HG03342 (cell line): ENCODE measurements around the gene JMJD1C.

Experiments
- ATAC-seq: cut with Tn5 transposase; IDR thresholded peaks from one replicate; pipeline ENCODE4 v1.9.1; 2021; ENCODE audit warnings: mild to moderate bottlenecking, moderate library complexity; ENCODE audit not compliant: unreplicated experiment

Gene JMJD1C

DNA sequence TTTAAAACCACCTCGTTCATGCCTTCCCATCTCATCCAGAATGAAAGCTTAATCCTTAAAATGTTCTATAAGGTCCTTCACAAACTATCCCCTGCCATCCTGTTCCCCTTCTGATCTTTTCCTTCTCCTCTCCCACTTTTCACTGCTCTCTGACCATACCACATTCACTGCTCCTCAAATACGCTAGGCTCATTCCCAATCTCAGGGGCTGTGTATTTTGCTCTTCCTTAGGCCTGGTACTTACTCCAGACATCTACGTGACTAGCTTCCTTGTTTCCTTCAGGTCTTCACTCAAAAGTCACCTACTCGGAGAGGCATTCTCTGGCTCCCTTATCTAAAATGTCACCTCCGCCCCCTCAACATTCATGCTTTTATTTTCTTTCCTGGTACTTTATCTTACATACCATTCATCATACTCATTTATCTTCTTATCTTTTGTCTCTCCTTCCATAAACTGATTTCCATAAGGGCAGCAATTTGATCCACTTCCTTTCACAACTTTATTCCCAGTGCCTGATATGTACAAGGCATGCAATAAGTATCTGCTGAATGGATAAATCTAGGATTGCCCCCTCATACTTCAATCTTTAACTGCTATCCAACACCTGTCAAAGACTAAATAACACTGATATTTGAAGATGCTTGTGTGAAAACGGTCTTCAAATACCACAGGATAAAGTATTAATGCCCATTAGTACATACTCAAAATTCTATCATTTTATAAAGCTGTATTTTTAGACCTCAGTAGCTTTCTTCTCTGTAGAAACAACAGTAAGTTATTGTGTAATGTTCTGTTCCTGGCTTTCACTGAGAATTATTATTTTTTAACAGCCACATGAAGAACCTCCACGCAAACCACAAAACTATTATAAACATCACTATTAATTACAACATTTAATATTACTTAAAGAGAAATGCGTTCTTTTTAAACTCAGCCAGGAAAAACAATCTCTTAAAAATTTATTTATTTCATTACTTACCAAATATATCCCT is 27.0 kb downstream of the JMJD1C start:
- no peak for ATAC-seq

DNA sequence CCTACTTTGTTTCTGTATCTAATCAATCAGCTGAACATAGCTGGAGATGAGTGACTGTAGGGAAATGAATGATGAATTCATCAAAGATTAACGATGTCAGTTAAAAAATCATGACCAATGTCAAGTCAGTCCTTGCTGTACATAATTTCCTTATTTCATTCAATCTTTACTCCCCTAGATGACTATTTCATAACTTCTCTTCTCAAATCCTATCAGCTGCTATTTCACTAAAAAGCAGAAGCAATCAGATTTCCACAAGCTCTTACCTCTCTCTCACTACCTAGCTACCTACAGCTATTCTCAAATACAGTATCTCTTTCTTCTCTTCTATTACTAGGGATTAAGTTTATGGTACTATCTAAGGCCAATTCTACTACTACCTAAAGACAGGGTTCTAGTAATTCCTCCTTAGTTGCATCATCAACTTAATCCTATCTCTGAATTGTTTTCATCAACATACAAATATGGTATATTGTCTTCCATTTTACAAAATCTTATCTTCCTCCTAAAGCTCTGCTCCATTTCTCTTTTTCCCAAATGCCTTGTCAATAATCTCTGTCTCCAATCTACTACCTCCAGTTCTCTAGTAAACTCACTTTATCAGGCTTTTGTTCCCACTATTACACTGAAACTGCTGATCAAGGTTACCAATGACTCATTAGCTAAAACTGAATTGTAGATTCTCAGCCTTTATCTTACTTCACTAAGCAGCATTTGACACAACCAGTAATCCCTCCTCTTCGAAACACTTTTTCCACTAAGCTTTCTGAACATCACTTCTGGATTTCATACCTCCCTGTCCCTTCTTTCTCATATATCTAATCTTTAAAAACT is 28.4 kb downstream of the JMJD1C start:
- no peak for ATAC-seq

DNA sequence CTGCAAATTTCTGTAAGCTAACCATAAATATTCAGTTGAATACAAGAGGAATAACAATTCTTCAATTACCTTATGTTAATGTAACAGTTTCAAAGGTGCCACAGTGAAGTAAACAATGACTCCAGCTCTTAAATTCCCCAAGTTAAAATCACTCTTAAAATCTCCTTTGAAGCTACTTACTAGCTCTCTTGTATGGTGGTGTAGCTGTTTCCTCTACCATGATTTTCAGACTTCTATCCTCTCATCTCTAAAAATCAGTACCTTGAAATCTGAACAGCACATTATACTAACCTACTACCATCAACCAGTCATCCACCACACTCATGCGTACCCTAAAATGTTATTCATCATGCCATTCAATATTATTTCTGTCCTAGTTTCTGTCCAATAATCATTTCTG is 29.6 kb downstream of the JMJD1C start:
- no peak for ATAC-seq

DNA sequence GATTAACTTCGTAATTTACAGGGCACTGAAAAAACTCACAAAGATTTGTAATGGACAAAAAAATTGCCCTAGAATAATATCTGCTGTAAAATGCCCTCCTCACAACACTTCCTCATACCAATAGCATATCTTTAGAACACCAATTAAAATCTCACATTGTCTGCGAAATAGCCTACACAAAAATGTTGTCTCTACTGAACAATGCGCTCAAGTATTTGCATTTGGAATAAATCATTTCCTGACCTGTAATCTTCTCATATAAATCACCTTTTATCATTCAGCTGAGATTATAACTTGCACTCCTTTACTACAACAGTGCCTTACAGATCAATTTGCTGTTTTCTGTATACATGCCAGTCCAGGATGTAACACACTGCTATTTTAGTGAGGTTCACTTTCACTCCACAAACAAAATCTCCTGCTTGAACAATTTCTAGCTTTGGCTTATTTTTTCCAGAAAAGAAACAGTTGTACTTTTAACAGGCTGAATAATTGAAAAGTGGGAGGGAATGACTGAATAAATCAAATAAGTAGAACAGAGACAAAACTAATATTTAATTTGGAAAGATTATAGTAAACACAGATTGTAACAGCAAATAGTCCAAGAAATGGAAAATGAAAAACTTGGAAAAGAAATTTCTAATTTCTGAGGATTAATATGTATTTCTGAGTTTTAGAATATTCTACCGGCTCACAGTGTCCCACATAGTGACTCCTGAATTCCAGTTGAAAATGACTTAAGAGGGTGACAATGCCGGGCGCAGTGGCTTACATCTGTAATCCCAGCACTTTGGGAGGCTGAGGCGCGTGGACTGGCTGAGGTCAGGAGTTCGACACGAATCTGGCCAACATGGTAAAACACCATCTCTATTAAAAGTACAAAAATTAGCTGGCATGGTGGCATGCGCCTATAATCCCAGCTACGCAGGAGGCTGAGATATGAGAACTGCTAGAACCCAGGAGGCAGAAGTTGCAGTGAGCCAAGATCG is 30.6 kb downstream of the JMJD1C start:
- ATAC-seq: no peak

DNA sequence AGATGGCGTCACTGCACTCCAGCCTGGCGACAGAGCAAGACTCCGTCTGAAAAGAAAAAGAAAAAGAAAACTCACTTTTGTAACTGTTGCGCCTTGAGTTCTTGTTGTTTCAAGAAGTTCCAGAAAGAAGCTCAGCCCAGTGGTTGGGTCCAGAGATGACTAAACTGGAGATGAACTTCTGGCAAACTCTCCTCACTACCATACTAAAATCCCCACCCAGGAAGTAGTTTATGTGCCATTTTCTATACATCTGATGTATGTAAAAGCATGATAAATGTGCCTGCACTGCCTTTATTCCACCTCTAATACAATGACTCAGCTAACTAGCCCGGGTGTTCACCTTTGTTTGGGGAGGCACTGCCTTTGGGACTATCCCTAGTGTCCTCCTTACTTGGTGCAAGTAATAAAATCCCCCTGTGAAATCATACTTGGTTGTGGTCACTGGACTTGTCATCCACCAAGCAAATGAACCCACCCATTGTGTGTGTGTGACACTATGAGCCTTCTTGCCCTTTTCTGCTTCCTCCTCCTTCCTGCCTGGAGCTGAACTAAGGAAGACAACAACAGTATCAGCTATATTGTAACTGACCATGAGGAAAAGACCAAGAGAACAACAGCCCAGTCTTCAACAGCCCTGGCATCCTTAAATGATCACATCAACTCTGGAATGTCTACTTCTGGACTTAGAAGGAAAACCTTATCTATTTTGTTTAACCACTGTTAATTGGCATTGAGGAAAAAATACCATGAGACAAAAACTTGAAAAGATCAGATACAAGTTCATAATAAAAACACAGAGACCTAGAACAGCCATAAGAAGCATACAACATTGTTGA is 33.6 kb downstream of the JMJD1C start:
- peak; percentile 75 for ATAC-seq

DNA sequence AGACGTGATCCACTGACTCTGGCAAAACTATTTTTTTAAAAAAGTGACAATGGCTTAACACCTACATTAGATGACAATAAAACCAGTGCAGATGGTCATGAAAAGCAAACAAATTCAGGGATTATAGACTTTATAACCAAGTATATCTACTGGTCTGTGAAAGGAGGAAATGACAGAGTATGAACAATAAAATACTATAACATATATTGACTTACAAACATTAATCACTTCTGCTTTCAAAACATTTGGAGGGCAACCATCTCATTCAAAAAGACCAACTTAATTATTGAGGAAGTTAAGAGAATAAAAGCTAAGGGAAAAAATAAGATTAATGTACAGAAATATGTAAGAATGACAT is 34.8 kb downstream of the JMJD1C start:
- no peak for ATAC-seq

DNA sequence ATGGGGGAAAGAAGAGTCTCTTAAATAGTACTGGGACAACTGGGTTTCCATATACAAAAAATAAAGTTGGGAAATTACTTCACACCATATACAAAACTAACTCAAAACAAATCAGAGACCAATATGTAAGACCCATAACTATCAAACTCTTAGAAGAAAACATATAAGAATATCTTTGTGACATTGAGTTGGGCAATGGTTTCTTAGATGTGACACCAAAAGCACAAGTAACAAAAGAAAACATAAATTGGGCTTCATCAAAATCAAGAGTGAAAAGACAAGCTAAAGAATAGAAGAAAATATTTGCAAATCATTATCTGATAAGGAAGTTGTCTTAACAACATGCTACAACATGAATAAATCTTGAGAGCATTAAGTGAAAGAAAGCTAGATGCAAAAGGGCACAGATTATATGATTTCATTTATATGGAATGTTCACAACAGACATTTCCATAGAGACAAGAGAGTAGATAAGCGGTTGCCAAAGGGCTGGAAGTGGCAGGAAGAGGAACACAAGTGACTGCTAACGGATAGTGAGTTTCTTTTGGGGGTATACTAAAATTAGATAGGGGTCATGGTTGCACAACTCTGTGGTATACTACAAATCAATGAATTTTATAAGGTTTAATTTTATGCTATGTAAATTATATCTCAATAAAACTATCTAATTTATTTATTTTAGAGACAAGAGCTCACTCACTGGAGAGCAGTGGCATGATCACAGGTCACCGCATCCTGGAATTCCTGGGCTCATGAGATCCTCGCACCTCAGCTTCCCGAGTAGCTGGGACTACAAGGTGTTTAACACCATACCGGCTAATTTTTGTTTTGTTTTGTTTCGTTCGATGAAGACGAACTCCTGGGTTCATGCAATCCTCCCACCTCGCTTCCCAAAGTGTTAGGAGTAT is 35.4 kb downstream of the JMJD1C start:
- no peak for ATAC-seq

DNA sequence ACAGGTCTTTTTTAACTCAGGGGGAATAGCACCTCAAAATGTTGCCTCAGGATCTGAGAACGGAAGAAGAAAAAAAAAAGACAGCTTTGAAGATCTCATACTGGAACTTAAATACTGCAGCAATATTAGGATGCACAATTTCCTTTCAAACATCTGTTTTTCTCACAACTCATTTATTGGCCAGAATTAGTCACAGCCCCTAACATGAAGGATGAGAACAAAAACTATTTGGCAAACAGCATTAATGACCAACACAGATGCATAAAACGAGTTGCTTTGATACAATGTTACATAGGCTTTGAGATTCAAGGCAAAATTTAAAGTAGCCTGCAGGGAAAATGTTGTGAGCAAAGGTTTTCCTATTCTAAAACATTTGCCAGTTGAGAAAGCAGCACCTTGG is 36.5 kb downstream of the JMJD1C start:
- no peak for ATAC-seq

DNA sequence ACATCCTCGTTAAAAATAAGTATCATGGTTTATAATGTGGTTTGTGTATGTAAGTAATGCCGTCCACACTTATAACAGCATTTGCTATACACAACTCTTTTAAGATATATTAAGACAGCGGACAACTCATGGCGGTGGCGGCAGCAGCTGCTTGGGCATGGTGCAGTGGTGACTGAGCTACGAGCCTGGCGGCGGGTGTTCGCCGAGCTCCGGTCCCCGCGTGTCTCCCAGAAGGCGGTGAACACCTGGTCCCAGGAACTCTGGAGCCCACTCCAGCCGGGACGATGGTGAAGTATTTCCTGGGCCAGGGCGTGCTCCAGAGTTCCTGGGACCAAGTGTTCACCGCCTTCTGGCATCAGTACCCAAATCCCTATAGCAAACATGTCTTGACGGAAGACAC is 38.8 kb downstream of the JMJD1C start:
- ATAC-seq: no peak

DNA sequence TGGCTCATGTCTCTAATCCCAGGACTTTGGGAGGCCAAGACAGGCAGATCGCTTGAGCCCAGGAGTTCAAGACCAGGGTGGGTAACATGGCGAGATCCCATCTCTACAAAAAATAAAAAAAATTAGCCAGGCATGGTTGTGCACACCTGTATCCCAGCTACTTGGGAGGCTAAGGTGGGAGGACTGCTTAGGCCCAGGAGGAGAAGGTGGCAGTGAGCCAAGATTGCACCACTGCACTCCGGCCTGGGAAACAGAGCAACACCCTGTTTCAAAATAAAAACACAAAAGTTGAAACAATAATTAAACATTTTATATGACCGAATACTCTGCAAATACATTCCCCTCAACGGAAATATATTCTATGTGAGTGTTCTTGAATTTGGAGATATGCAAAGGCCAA is 40.3 kb downstream of the JMJD1C start:
- no peak for ATAC-seq

DNA sequence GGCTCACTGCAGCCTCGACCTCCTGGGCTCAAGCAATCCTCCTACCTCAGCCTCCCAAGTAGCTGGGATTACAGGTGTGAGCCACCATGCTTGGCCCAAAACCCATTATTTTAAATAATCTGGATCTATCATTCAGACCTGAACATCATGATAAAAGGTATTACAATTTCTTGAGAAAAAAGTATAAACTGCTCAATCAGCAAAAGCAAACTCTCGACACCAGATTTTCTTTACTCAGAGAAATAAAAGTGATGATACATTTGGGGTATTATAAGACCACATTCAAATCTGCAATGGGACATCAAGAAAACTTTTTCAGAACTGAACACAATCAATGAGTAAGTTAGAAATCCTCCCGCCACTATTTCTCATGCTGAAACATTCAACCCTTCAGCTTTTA is 41.2 kb downstream of the JMJD1C start:
- no peak for ATAC-seq

DNA sequence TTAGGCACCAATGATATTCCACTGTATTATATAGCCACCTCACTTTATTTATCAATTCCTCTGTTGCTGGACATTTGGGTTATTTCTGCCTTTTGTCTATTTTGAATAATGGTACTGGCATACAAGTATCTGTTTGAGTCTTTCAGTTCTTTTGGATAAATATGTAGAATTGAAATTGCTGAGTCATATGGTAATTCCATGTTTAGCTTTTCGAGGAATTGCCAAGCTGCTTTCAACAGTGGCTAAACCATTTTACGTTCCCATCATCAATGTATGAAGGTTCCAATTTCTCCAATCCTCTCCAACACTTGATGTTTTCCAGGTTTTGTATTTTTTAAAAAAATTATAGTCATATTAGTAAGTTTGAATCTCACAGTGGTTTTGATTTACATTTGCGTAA is 42.3 kb downstream of the JMJD1C start:
- no peak for ATAC-seq

DNA sequence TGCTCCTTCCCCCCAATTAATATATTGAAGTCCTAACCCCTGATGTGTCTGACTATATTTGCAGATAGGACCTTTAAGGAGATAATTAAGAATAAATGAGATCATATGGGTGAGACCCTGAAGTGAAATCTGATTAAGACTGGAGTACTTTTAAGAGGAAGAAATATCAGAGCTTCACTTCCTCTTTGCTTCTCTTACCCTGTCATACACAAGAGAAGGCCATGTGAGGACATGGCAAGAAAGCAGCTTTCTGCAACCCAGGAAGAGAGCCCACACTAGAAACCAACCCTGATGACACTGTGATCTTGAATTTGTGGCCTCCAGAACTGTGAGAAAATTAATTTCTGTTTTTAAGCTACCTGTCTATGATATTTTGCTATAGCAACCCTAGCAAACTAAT is 44.2 kb downstream of the JMJD1C start:
- peak; percentile 95 for ATAC-seq

DNA sequence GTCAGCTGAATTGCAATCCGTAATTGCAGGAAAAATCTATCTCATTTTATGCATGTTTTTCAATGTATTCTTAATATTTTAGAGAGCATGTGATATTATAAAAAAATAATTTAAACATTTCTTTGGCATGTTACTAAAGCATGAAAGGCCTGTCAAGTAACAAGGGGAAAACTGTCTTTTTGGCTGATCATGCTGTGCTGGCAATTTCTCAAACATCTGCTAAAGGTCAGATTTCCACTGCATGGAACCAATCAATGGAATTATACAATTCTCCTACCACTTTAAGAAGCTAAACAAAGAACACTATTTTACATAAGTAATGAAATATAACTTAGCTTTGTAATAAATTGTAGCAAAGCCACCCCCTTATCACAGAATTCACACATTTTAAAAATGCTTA is 49.4 kb downstream of the JMJD1C start:
- ATAC-seq: no peak

DNA sequence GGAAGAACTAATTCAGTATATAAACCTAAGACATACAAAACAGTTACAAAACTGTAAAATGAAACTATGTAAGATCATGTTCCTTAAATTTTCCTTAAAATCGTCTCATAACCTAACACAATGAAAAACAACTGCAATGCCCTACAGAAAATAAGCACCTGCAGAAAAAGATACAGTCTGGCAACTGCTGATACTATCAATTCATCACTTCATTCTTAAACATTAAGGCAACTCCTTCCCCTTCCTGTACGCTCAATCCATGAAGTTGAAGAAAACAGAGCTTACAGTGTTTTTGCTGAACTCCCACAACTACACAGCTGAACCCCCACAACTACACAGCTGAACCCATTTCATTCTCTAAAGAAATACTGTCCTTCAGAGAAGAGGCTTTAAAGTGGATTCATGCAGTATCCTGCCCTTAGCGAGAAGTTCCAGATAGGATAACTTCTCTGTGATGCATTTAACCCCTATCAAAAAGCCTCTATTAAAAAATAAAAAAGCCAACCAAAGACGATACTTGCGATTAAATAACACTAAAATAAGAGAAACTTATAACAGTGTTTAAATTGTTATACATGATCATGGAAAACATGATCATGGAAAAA is 50.0 kb downstream of the JMJD1C start:
- no peak for ATAC-seq

DNA sequence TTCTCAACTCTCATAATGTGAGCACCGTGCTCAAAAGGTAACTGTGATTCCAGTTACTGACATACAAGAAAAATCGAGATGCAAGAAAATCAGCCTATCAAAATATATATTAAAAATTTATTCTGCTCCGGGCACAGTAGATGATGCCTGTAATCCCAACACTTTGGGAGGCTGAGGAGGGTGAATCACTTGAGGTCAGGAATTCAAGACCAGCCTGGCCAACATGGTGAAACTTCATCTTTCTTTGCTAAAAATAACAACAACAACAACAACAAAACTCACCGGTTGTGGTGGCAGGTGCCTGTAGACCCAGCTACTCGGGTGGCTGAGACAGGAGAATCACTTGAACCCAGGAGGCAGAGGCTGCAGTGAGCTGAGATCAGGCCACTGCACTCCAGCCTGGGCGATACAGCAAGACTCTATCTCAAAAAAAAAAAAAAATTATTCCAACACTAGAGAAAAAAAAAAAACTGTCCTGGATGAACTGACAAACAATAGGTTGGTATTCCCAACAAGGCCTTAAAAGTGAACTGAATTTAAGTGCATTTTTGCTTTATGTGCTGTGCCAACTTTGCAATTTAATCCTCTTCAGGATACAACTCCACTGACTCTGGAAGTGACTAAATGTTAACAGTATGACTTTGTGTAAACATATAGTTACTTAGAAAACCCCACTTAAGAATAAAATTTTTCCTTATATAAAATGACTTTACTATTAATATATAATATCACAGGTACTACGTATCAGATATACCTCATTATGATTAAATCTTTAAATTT is 51.1 kb downstream of the JMJD1C start:
- no peak for ATAC-seq

DNA sequence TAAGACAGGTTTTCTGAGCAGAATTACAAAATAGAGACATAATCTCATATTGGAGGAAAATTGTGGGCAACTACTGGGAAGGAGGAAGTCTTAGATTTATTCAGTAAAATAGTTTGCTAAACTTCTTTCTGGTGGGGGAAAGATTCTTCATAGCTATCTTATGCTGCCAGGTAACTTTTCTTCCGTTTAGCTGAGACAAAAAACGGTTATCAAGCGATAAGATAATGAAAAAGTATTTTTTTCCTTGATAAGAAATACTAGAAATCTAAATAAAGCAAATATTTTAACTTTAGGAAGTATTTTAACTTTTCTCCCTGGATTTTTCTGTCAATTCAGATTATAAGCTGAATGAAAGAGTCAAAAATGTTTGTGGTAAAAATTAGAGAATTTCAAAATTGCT is 52.3 kb downstream of the JMJD1C start:
- no peak for ATAC-seq

DNA sequence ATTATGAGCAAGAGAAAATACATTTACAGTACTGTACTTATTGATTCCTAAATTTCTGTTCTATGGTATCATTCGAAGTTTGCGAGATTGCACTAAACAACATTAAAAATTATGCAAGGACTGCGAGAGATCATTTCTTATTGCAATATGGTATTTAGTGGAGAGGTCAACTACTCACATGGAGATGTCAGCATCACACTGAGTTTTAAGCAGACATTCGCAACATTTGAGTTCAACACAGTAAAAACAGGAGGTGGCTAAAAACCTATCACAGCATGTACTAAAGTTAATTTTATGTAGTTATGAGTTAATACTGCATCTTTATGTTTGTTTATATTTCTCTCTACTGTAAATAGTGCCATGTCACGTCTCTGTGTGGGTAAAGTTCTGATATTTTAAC is 53.5 kb downstream of the JMJD1C start:
- no peak for ATAC-seq
